HG03378 (cell line): ENCODE results near the gene CNTFR.
"Not testable (repeated sequence)": the region's sequence is repeated elsewhere in the genome, so short reads cannot be mapped to it uniquely, and the experiment has no call there.

Experiments used
- ATAC-seq: cut with Tn5 transposase; IDR thresholded peaks from one replicate; pipeline ENCODE4 v1.9.1; 2021; ENCODE audit warnings: mild to moderate bottlenecking, moderate library complexity; ENCODE audit not compliant: unreplicated experiment

The CNTFR gene, protein sequence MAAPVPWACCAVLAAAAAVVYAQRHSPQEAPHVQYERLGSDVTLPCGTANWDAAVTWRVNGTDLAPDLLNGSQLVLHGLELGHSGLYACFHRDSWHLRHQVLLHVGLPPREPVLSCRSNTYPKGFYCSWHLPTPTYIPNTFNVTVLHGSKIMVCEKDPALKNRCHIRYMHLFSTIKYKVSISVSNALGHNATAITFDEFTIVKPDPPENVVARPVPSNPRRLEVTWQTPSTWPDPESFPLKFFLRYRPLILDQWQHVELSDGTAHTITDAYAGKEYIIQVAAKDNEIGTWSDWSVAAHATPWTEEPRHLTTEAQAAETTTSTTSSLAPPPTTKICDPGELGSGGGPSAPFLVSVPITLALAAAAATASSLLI

DNA sequence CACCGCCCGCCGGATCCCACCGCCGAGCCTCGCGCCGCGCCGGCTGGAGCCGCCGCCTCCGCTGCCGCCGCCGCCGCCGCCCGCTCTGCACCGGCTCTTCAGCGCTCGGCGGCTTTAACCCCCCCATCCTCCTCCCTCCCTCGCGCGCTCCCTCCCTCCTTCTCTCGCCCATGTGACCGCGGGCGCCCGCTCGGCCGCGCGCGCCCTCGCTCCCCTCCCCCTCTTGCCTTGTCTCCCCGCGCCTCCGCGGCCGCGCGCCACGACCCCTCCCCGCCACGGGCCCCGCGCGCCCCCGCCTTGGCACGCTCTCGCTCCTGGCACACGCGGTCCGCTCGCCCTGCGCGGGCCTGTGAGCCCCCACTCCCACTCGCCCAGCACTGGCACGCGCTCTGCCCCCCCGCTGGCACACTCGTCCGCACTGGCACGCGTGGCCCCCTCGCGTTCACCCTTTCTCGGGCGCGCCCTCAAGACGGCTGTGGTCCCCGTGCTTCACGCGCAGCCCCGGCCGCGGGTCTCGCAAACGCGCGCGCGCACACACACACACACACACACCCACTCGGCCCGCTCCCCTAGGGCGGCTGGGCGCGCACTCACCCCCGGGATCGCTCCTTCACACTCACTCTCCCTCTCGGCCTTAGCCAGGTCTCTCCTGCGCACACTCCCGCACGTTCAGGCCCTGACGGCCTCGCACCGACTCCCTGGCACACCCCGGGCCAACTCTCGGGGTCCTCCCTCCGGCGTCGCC is at the start of gene CNTFR:
Gene CNTFR, minus strand, starts transcription at position 89 of the 745 bp plus-strand sequence. CDS start 20,743 bp downstream, outside the sequence.
- no peak for ATAC-seq

DNA sequence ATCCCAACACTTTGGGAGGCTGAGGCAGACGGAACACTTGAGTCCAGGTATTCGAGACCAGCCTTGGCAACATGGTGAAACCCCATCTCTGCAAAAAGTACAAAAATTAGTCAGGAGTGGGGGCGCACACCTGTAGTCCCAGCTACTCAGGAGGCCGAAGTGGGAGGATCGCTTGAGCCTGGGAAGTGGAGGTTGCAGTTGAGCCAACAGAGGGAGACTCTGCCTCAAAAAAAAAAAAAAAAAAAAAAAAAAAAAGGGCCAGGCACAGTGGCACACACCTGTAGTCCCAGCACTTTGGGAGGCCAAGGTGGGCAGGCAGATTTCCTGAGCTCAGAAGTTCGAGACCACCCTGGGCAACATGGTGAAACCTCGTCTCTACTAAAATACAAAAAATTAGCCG is 49.8 kb upstream of the CNTFR start:
- ATAC-seq = not testable (repeated sequence)

DNA sequence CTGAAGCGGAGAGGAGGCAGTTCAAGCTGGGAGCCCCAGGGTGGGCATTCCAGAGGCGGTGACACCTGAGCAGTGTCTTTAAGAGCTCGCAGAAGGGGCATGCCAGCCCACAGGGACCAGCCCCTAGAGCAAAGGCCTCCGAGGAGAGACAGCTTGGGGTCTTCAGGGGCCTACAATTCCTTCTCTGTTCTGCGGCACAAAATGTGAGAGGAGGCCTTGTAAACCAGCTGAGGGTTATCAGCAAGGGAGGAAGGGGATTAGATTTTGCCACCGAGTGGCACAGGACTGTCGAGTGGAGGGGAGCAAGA is 48.6 kb upstream of the CNTFR start:
- no peak for ATAC-seq

DNA sequence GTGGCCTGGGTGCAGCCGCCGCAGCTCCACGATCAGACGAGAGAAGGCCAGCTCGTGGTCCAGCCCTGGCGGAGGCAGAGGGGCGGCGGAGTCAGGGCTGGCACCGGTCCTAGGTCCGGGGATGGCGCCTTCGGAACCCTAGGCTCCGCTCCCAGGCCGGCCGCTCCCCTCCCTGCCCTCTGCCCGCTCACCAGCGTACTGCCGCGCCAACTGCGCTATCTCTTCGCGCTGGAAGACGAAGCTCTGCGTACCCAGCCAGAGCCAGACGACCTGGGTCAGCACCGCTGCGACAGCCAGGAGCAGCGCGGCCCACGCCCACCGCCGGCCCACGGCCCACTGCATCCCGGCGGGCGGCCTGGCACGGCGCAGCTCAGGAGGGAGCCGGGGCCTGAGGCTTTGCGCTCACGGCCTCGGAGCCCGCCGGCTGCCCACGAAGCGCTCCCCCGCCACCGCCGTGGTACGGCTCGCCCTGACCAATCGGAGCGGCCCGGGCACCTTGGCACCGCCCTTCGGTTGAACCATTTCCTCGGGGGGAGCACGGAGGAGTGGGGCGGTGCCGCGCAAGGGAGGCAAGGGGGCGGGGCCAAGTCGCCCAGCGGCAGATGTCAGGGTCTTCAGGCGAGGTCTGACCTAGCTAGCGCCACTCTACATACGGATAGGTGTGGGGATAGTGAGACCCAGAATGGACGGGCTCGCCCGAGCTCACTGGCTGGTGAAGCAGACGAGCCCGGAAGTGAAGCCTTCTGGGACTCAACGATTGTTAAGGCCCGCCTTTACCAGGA is 48.0 kb upstream of the CNTFR start, which contains the start of gene SIGMAR1:
Gene SIGMAR1, minus strand, starts transcription at position 432 of the 782 bp plus-strand sequence. Its CDS starts 90 bp downstream, at position 342.
- peak; percentile 67 for ATAC-seq

DNA sequence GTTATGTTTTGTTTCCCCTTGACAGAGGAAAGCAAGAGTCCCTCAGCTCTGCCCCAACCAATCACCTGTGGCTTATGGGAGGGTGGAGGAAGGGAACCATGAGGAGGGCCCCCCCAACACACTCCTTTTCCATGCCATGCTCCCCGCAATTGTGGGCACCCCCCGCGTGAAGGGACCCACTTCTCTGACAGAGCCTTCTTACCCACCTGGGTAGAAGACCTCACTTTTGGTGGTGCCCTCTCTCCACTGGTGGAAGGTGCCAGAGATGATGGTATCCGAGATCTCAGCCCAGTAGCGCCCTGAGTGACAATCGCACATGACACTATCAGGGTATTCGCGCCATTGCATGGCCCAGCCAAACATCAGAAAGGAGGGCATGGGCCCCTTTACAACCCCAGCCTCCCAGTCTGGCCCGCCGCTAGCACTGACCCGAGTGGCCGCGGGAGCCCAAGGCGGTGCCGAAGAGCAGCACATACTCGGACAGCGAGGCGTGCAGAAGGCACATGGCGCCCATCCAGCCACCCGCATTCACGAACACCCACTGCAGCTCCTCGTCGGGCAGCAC is 47.3 kb upstream of the CNTFR start:
- ATAC-seq = peak; percentile 14

DNA sequence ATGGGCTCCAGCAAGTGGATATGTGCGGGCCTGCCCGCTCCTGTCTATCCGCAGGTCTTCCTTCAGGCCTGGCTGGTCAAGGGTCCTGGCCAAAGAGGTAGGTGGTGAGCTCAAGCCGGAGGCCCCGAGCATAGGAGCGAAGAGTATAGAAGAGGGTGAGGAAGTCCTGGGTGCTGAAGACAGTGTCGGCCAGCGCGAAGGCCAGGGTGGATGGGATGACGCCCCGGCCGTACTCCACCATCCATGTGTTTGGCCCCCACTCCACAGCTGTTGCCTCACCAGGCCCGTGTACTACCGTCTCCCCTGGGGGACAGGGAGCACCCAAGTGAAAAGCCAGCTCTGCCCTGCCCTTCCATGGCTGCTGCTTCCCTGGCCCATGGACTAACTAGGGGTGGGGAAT is 46.0 kb upstream of the CNTFR start:
- ATAC-seq = no peak

DNA sequence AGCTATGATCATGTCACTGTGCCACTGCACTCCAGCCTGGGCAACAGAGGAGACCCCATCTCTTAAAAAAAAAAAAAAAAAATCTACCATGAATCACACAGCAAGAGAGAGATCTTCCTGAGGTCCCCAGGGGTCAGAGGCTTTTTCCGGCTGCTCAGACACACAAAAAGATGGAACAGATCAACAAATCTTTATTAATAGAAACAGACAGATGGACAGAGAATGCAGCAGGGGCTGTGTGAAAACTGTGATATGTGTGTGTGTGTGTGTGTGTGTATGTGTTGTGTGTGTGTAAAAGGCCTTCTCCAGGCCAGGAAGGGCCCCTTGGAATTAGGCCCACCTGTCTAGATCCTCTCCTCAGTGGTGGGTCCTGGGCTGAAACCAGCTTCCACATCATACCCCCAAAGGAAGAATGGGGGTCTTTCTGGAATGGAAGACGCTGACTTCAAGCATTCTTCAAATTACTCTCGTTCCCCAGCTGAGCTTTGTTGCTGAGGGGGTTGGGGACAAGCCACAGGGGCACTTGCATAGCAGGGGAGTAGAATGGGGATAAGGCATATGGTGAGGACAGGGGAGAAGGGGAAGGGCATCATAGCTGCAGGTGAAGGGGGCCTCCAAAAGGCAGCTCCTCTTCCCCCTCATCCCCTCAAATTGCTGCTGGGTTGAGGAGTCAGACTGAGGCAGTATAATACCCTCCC is 45.2 kb upstream of the CNTFR start:
- ATAC-seq = no peak

- peak; percentile 43 for ATAC-seq
These were observed 44.5 kb upstream of the CNTFR start for GRCh38 chr9:34633851-34634550.

DNA sequence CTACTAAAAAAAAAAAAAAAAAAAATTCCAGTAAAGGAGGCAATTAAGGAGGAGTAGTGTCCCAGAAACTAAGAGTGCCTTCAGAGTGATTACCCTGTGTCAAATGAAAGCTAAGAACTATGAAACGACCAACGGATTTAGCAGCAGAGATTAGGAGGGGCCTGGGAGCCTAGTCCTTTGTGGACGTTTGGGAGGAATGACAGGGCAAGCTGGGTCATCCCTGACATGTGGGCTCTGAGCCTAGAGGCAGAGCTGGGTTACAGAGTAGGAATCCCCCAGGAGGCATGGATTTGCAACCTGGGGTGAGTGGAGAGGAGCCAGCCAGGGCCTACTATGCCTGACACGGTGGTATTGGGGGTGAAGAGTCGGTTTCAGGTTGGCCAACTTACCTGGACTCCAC is 43.6 kb upstream of the CNTFR start:
- no peak for ATAC-seq

GRCh38 chr9:34630402-34631154 is 41.1 kb upstream of the CNTFR start:
- no peak for ATAC-seq

DNA sequence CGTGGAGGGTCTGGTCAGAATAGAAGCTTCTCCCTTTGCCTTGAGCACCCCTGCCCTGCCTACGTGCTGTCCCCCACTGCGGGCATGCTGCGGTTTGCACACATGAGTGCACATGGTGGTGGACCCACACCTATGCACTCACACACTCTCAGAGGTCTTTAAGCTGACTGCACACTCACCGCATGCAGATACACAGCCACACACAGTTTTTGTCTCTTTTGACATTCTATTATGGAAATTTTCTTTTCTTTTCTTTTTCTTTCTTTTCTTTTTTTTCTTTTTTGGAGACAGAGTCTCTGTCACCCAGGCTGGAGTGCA is 39.9 kb upstream of the CNTFR start:
- no peak for ATAC-seq

DNA sequence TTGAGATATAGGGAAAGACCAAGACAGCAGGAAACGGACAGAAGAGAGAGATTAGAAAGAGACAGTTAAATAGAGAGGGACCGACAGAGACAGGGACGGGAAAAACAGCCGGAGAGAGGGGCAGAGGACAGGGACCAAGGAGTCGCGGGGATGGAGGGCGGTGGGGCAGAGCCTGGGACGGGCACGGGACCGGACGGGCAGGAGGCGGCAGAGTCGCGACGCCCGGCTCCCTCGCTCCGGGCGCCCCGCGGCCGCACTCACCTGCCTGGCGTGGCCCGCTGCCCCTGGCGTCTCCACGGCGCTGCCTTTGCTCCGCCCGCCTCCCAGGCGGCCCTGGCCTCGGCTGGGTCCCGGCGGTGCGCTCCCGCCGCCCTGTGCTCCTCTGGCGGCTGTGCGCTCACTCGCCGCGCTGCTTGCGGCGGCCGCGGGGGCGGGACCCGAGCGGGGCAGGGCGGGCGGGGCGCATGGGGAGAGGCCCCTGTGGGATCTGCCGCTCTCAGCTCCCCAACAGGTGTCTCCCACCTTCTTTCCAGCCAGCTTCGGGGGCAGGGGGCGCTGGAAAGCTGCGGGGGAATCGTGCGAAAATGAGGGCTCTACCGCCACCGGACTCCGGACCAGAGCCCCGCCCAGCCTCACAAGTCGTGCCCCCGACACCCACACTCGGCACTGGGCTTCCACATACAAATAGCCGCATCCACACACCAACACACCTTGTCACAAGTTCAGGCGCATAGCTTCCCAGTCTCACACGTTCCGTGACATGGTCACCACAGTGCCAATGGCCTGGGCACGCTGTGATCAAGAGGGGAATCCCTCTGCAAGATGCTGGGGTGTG is 39.3 kb upstream of the CNTFR start, which contains the start of gene ARID3C:
Gene ARID3C, minus strand, starts transcription at position 411 of the 835 bp plus-strand sequence. CDS start 1,052 bp downstream, outside the sequence.
- ATAC-seq = no peak

- ATAC-seq = no peak
These were observed 38.5 kb upstream of the CNTFR start for GRCh38 chr9:34627716-34628655.

DNA sequence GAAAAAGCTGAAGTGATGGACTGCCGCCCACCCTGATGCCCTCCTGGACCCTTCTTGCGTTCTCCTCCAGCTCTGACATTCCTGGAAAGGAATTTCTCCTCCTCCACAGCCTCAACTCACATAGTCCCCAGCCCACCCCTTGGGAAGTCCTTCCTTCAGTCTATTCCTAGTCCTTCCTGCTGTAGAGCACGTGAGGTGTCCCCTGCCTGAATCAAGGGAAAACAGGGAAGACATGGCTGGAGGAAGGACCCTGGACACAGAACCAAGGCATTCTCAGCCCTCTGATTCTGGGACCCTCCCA is 35.6 kb upstream of the CNTFR start:
- no peak for ATAC-seq

DNA sequence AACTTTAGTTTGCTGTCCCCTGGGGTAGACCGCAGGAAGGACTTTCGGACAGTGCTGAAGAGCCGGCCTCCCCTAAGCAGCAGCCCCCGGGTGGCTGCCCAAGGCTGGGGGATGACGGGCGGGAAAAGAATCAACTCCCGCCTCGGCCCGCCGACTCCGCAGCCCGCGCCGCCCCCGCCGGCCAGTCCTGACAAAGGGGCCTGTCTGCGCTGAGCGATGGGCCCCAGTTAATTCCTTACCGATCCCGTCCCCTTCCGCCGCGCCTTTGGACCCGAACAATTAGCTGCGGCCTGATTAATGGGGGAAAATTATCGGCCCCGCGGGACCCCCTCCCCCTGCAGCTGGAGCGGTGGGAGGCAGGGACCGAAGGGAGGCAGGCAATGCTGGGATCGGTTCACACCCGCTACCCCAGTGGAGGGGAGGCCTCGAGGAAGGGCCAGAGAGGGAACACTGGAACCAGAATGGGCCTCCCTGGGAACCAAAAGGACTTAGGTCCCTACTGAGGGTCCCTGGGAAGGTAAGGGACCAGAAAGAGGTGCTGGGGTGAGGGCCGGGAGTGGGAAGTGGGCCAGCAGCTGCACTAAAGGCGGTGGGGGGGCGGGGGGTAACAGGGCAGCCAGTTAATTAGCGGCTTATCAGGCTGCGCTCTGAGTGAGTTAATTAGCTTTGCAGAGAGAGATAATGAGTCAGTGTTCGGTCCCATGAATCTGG is 35.1 kb upstream of the CNTFR start:
- no peak for ATAC-seq

GRCh38 chr9:34623374-34624235 is 34.1 kb upstream of the CNTFR start:
- no peak for ATAC-seq
